HG03457 (cell line): Measurements from ENCODE around the gene NUDT14.

ENCODE experiments used
- ATAC-seq: cut with Tn5 transposase; IDR thresholded peaks from one replicate; pipeline ENCODE4 v1.9.1; 2021; ENCODE audit warnings: moderate number of reproducible peaks; ENCODE audit not compliant: unreplicated experiment

Gene NUDT14

DNA sequence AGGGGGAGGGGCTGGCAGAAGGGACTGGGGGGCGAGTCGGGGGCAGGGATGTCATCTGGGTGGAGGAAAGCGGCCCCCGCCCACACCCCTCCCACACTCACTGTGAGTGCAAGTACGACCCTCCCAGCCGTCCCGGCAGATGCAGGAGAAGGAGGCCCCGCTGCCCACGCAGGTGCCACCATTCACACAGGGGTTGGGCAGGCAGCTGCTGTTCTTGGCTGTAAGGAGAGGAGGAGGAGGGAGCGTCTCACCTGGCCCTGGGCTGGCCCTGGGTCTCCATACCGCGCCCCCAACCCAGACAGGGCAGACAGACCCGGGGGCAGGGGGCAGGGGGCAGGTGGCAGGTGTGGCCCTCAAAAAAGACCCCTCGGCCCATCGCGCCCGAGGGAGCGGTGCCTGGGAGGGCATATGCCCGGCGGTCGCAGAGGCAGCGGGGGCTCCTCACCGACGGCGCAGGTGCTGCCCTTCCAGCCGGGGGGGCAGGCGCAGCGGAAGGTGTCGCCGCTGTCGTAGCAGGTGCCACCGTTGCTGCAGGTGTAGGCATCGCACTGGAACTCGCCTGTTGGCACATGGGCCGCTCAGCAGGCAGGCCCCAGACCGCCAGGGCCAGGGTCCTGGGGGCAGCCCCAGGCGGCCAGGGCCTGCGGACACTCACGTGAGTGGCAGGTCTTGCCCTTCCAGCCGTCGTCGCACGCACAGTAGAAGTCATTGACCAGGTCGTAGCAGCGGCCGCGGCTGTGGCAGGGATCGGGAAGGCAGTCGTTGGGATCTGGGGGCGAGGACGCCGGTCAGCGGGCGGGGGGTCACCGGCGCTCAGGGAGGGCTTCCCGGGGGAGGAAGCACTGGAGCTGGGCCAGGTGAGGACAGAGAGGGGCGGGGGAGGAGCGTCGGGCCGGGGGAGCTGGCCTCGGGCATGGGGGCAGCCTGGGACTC lies 33.2 kb downstream of the NUDT14 start:
- ATAC-seq: no peak

GRCh38 chr14:105146976-105147635 lies 34.0 kb downstream of the NUDT14 start:
- ATAC-seq: no peak

- no peak for ATAC-seq
These were observed 34.7 kb downstream of the NUDT14 start for GRCh38 chr14:105146181-105146975.

- no peak for ATAC-seq
These were observed 35.5 kb downstream of the NUDT14 start for GRCh38 chr14:105145381-105146180.

DNA sequence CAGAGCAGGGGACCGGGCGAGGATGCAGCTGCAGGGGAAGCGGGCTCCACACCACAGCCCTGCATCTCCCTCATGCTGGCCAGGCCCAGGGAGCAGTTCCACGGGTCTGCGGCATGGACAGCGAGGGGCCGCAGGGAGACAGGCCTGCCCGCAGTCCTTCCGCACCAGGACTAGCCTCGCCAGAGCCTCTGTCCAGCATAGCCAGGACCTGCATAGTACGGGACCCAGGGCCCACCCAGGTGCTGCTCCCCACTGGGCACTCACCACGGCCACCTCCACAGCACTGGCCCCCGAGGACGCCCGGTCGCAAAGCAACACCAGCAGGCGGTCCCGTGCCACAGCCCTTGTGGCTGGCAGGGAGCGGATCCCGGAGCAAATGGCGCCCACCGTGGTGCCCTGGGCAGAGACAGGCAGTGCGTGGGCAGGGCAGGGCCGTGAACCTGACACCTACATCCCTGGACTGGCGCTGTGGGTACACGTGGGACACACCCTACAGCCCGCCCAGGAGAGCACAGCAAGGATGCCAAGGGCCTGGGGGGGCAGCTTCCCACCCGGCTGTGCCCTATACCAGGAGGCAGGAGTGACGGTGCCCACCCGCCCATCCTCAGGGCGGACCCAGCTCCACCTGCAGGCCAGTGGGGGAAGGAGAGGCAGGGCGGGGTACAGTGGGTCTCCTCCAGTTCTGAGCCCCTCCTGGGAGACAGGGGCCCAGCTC lies 36.3 kb downstream of the NUDT14 start:
- no peak for ATAC-seq

- no peak for ATAC-seq
These were observed 37.0 kb downstream of the NUDT14 start for GRCh38 chr14:105144026-105144665.

GRCh38 chr14:105143451-105144025 lies 37.6 kb downstream of the NUDT14 start:
- no peak for ATAC-seq

DNA sequence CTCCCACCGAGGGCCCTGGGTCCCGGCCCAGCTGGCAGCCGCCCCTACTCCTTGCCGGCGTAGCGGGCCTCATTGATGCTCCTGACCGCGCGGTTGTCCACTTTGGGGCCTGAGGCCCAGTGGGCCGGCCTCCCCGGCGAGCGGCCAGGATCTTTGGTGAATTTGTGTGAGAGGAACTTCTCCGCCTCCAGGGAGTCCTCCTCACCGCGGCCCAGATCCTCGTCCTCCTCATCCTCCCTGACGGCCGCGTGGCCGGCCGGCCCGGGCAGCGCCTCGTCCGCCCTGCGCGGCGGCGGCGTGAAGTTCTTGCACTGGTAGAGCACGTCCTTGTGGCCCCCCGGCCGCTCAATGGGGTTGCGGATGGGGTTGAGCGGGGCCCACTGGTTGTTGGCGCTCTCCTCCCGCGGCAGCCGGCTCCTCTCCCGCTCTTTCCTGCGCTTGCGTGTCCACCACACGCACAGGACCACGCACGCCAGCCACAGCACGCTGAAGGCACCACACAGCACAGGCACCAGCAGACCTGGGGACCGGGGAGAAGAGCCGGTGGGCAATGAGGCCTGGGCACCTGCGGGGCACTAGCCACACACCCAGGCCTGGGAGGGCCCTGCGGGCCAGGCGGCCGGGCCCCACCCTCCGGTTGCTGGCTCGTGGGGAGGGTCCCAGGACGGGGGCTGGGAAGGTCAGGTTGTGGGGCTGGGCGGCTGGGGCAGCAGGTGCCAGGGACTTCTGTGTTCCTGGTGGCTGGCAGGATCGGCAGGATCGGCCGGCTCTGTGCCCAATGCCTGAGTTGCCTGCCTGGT lies 38.3 kb downstream of the NUDT14 start:
- no peak for ATAC-seq

DNA sequence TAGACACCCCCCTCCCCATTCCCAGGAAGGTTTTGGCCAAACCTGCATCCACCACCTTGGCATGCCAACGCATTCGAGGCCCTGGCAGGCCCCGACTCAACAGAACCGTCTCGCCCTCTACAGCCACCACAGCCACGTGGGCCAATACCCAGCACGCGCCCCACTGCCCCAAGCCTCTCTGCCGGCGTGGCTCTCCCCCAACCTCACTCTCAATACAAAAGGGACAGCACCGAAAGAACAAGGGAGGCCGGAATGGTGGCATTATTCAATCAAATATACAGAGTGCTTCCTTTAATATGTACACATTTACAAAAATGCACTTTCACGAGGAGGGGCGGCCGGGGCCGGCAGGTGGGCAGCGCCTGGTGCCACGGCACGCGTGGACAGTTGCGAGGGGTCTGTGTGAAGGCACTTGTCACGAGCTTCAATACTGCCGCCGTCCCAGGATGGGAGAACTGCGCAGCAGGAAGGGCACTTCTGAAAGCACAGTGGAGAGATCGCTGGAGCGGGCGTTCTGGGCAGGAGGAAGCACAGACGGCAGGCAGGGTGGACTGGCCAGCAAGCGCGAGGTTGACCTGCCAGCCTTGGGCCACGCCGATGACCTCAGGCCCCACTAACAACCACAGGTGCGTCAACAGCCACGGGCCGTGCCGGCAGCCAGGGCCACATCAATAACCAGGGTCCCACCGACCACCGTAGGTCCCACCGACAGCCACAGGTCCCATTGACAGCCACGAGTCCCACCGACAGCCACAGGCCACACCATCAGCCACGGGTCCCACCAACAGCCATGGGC lies 39.4 kb downstream of the NUDT14 start:
- ATAC-seq: no peak

DNA sequence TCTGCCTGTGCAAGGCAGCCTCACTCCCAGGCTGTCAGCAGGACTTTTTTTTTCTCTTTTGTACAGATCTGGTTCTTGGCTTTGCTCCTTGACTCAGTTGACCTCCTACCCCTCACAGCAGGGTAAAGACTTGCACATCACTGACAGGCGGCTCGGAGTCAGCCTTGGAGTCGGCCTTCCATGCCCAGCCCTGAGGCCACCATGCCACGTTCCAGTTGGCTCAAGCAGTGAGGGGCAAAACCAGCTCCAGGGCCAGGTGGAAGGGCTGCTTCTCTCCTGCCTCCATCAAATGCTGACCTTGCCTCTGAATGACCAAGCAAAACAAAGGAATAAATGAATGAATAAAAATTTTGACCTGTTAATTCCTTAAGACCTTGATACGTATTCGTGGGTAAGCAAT lies 40.1 kb downstream of the NUDT14 start:
- no peak for ATAC-seq

GRCh38 chr14:105140581-105140980 lies 40.5 kb downstream of the NUDT14 start:
- ATAC-seq: no peak

DNA sequence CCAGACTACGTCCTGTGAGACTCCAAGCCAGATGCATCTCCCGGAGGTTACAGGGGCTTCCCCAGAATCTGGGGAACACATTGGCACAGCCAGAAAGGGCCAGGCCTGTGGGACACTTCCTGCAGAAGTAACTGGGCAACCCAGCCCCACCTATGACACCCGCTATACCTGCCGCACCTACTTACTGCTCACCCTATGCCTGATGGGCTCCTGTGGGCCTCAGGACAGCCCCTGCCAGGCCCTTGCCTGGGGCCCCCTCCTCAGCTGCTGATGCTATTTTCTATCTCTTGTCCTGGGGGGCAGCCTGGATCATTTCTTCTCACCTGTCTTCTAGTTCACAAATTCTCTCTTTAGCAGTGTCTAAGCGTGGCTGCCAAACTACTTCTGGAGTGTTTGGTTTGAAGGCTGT lies 41.3 kb downstream of the NUDT14 start:
- no peak for ATAC-seq

DNA sequence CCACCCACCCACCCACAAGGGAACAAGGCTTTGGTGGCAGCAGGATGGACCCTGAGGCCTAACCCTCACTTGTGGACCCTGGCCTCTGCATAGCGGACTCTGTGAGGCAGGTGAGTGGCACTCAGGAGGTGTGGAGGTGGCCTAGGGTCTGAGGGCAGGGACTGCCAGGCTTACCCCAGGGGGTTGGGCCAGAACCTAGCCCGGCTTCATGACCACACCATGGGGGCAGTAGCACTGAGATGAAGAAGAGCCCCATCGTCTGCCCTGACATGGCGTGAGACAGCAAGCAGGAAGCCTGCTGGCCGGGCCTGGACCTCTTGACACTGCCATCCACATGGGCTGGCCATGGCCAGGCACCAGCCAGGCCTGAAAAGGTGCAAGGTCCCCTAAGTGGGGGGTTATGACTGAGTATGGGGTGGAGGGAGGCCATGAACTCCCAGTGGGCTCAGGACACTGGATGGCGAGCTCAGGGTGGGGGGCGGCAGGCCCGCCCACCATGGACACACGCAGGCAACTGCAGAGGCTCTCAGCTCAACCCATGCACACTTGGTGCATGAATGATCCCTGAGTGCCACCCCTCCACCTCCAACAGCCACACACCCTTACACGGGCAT lies 41.8 kb downstream of the NUDT14 start:
- no peak for ATAC-seq

DNA sequence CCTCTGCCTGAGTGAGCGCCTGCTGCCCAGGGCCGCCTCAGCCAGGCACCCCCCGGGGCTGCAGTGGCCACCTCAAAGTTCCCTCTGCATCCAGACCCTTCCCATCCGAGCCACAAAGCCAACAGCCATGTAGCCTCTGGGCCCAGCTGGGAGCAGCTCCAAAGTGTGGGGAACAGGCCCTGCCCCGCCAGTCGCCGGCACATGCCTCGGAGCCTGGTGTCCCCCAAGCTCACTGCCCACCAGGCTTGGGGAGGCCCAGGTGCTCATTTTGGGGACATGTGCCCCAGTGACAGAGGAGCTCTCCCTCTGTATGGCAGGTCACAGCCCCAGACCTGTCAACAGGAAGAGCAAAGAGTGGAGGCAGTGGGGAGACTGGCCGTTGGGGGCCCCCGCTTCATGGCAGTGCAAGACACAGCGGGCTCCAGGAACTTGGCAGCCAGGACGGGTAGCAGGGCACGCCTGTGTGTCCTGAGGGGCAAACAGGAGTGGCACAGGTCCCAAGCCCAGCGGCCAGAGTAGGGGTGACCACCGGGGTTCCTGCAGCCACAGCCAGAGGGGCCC lies 42.5 kb downstream of the NUDT14 start:
- no peak for ATAC-seq

DNA sequence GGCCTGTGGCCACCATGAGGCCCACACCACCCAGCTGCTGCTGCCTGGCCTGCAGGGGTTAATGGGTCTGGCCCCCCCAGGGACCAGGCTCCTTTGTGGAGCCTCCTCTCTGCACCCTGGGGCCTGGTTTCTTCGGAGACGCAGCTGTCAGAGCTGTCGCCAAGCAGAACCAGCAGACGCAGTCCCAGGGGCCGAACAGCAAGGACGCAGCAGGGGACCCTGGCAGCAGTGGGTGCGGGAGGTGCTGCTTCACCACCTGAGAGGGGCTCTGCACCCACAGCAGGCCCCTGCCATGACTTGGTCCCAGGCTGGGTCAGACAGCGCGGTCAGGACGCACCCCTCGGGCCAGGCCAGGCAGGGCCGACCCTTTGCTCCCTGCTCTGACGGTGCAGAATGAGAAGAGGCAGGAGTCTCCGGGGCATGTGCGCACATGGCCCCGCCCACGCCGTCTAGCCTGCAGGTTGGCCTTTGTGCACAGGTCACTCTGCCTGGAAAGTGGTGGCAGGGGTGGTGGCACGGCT lies 43.0 kb downstream of the NUDT14 start:
- ATAC-seq: no peak

- no peak for ATAC-seq
These were observed 43.6 kb downstream of the NUDT14 start for GRCh38 chr14:105137481-105138020.
